RPMI7951 (cell line): Measurements from ENCODE around the gene PPP3CB. TPM values are rescaled to one million over a fixed set of nuclear protein-coding genes. Genes with fewer than 3 reads are reported as not detected.
A peak's percentile ranks its signal among the peaks of the same experiment; 100 is the strongest.

Experiments
- DNase-seq: peaks from one replicate; pipeline ENCODE4 v3.0.0-alpha.2; 2012; ENCODE audit warnings: low read depth
- total RNA-seq: library from RNA; depleted of rRNA; stranded (reverse); fragments of >200 nt; shearing (Covaris generic); gene quantifications from 2 replicates; pipeline ENCODE4 v1.2.3, GENCODE V29; 2014

The PPP3CB gene
- total RNA-seq, 1 experiment from 2014 or later: 15.0 TPM

GRCh38 chr10:73480158-73480557, 15.7 kb downstream of the PPP3CB start:
- DNase-seq: peak; percentile 23

- no peak for DNase-seq
Measured at GRCh38 chr10:73478636-73479035, 17.2 kb downstream of the PPP3CB start.

- no peak for DNase-seq
Measured at GRCh38 chr10:73471226-73471625, 24.6 kb downstream of the PPP3CB start.

GRCh38 chr10:73469579-73469978, 26.2 kb downstream of the PPP3CB start:
- DNase-seq: no peak

- DNase-seq: no peak
Measured at GRCh38 chr10:73467206-73467605, 28.6 kb downstream of the PPP3CB start.

DNA sequence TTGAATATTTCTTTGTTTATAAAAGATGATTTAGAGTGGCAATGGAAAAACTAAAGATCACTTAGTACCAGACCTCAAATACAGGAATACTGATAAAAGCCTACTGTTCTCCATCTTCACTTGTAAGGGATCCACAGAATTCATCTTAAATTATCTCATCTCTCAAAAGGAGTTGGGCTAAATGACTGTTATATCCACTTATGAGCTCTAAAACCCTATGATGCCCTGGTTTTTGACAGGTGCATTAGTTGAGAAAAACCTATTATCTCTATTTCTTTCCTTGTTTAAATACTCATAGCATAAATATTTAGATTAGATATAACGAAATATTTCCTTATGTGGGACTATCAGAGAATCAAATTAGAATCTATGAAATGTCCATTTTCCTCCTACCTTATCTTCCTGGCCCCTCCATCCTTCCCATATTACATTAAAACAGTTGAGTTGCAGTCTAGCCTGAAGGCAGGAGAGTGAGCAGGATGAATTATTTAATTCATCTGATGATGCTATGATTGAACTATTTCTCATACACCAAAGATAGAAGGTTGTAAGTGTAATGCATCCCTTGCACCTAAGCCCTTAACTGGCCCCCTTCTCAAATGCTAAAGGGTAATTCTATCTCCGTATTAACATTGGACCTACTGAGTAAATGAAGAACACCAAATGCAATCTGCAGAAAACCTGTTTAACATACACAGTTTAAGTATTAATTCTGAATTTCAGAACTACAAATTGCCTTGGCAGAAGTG, 29.7 kb downstream of the PPP3CB start:
- no peak for DNase-seq

- no peak for DNase-seq
Measured at GRCh38 chr10:73460897-73461296, 34.9 kb downstream of the PPP3CB start.

- DNase-seq: no peak
Measured at GRCh38 chr10:73459683-73460314, 36.0 kb downstream of the PPP3CB start.

- DNase-seq: no peak
Measured at GRCh38 chr10:73456187-73456890, 39.5 kb downstream of the PPP3CB start.

DNA sequence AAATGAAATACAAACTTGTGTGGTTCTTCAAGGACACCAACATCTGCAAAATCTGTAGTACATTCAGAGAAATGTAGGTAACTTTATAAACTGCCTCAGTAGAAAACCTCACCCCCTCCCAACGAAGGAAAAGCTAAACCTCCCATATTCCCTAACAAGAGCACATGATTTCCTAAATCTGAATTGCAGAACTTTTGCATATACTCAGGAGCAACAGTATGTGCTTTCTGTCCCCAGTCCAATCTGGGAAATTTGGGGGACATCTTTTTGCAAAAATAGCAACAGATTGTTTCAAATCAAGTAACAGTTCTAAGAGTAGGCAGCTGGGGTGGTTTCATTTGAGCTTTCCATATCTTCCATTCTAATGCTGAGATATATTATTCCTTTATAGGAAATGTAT, 46.7 kb downstream of the PPP3CB start:
- no peak for DNase-seq

GRCh38 chr10:73448384-73448783, 47.4 kb downstream of the PPP3CB start:
- no peak for DNase-seq

DNA sequence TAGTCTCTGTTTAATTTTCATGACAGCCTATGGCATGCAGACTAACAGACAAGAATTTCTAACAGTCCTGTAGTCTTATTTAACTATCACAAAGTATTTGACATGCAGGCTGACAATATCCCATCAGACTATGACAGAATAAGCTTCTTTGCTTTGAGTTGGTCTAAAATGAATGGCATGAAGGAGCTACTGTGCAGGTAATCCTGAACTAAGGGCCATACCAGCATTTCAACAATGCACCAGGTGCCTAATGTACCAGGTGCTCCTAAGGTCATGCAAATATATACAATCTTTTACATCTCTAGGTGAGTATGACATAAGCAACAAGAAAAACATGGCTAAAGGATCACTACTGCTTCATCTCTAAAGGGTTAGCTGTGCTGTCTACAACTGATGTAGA, 48.9 kb downstream of the PPP3CB start:
- DNase-seq: no peak

DNA sequence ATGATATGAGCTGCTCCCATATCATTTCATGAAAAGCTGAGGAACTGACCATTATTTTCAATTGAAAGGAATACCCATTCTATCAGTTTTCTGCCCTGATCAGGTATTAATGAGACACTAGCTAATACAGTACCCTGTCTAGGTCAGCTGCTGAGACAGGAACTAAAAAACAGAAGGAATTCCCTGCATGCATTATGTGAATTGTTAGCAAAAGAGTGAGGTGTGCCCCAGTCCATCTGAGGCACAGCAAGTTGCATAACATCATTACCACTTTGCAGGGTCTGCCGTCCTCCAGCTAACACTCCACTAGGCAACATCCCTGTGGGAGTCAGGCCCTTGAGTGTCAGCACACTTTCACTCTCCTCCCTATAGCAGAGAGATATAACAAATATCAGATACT, 51.4 kb downstream of the PPP3CB start:
- no peak for DNase-seq

GRCh38 chr10:73439605-73440312, 56.1 kb downstream of the PPP3CB start:
- DNase-seq: peak; percentile 41

- DNase-seq: no peak
Measured at GRCh38 chr10:73439055-73439454, 56.8 kb downstream of the PPP3CB start.

DNA sequence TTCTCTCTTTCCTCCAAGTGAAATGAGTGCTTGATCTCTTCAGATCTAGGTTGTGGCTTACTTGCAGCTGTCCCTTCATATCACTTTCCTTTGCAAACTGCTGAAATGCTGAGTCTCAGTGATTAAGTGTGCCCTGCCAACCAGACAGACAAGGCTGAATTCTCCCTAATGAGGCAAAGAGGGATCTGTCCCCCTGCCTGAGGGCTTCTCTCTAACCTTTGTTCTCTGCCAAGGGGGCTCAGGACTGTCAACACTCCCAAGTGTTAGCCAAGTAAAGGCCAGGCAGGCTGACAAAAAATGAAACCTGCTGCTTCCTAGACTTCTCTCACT, 62.3 kb downstream of the PPP3CB start, which contains the start of gene MSS51:
MSS51 (minus strand) TSS at position 24 of the 330 bp plus-strand sequence. CDS start 5,277 bp downstream, outside the sequence.
- no peak for DNase-seq

DNA sequence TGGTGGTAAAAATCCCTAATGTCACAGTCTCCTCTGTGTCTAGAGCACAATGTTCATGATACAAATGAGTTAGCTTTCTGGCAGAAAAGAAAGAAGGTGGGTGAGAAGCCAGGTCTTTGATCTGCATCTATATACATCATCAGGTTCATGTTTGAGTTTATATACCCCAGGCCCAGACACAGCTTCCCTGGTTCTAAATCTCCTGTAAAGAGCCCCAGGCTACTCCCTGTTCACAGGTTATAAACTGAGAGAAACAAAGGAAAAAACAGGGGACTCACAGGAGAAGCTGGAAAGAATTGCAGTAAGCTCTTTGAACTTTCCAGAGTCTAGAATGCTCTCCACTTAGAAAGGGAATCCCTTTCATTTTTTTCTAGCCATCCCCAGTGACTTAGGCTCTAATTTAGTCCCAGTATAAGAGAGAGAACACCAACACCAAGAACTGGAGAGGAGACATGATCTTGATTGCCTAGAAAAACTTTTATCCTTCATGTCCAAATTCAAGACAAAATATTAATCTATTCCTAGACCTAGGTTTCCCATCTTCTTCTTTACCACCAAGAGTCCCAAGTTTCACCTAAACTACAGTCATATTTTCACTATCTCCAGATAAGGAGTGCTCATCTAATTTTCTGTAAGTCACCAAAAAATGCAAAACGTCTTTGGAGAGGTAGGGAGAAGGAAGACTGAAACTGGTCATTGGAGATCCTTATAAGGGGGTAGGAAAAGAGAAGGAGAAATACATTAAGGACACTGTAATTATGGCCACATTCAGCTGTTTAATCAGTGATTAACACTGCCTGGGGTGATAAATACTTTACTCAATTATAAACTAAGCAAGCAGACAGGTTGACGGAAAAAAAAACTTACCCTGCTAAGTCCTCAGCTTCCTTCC, 62.9 kb downstream of the PPP3CB start:
- DNase-seq: no peak

DNA sequence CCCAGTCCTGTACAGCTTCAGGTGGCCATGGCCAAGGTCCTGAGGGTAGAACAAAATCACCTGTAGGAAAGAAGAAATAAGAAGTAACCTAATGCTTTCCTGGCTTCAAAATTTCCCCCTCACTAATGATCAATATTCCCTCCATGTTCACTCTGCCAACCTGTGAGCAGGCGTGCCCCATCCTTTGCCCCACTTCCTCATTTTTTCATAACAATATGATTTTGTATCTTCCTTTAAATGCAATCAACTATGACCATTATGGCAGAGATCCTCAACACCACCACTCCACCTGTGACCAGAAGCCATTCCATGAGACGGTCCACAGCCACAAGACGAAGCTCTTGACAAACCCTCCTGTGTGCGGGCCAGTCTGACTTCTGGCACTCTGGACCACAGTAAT, 69.5 kb downstream of the PPP3CB start:
- DNase-seq: no peak

DNA sequence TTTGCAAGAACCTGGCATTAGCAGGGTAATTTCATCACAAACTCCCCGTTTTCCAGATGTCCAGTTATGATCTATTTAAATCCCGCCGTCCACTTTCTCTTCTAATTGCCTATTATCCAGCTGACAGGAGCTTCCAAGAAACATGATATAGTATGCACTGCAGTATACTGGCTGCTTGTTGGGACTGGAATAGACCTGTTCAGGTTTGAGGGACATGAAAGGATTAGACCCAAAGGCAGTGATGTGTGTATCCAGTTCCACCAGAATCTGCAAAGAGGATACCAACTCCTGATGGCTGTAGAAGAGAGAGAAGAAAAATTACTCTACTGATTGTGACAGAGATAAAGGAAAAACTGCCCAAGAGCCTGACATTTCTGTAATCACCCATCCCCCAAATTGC, 71.3 kb downstream of the PPP3CB start:
- no peak for DNase-seq

GRCh38 chr10:73423309-73423708, 72.5 kb downstream of the PPP3CB start:
- no peak for DNase-seq

DNA sequence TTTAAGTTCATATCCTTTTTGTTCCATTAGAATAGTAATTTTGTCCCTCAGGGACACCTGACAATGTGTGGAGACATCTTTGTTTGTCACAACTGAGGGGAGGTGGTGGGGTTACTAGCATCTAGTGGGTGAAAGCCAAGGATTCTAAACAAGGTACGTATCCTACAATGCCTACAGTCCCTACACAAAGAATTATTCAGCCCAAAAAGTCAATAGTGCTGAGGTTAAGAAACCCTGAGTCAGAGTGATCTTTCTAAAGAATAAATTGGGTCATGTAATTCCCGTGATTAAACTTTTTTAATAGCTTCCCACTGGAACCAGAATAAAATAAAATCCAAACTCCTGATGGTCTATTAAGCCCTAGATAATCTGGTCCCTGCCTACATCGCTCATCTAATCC, 79.3 kb downstream of the PPP3CB start:
- no peak for DNase-seq
